ENCODE data around the gene ZNF217. TPM values are rescaled to one million over a fixed set of nuclear protein-coding genes. Genes with fewer than 3 reads are reported as not detected.
"Not testable (repeated sequence)": the region's sequence is repeated elsewhere in the genome, so short reads cannot be mapped to it uniquely, and the experiment has no call there.

The ZNF217 gene
- total and polyA plus RNA-seq, 9 of the 15 experiments (the other 6 are each of a cell fraction or from before 2014, with no cell fraction given): 3.0 to 41.8 (median 16.8) TPM

GRCh38 chr20:53555081-53555480 lies 38.6 kb downstream of the ZNF217 start:
- no TSS peak for BruUV-seq (replicated peaks)
- in situ Hi-C loops (cut with MboI) (loop anchor here (10.0 to 25.0 kb wide), 2 partner anchors 510 to 657 kb away; partner anchors contain the start of gene PFDN4), intact Hi-C loops (cut with micrococcal nuclease) (no loop called here)
- Histone ChIP-seq H3K79me2 (ENCODE audit: control insufficient read depth, insufficient read depth, low read length) (no peaks in the 10 kb centered on the region), H3K9me1 (ENCODE audit: control insufficient read depth, insufficient read depth, low read length) (no peaks in the 10 kb centered on the region), H3K4me3 (no peak overlapping the region), H2AFZ (ENCODE audit: low read depth, low read length) (no peak overlapping the region), H3K4me1 (replicated peaks in 1 of 2; ENCODE audit: control insufficient read depth in 2 of 2, insufficient read depth in 2 of 2, low read length in 2 of 2) (no peaks in the 10 kb centered on the region; a peak in 1 of 5 replicates), H3K27me3 (ENCODE audit: control insufficient read depth in 2 of 2, insufficient read depth in 2 of 2, low read length in 2 of 2) (no peaks in the 10 kb centered on the region), H3K27ac (ENCODE audit: extremely low read depth, low read depth, low read length) (no peak overlapping the region), H3K9ac (ENCODE audit: insufficient read depth in 1 of 2, low read depth in 2 of 2, low read length in 2 of 2) (no peak overlapping the region), H4K20me1 (replicated peaks; ENCODE audit: control insufficient read depth, insufficient read depth, low read length) (no peaks in the 10 kb centered on the region), H3K36me3 (ENCODE audit: control insufficient read depth, insufficient read depth, low read length) (no peaks in the 10 kb centered on the region), H3K4me2 (ENCODE audit: insufficient read depth, low read length) (no peak overlapping the region), H3K9me3 (replicated peaks; ENCODE audit: control insufficient read depth, insufficient read depth, low read depth, low read length) (no peaks in the 10 kb centered on the region)
- WGBS (ENCODE audit: insufficient coverage, low coverage, missing lambda C conversion rate): 27% methylated on average over 4 of the region's 4 CpGs
- DNase-seq (ENCODE audit: extremely low read depth in 1 of 4, low spot score in 3 of 4) (no peak), FAIRE-seq (no peak), ATAC-seq (no peak)
- TF ChIP-seq SAFB2 (IDR thresholded peaks at IDR 0.05; ENCODE audit: borderline replicate concordance, low read depth, low read length, severe bottlenecking) (no peak), CREB5 (CRISPR knock-in tag; IDR thresholded peaks at IDR 0.05) (no peak), ZNF232 (CRISPR knock-in tag; IDR thresholded peaks at IDR 0.05) (no peak), NFRKB (IDR thresholded peaks at IDR 0.05; ENCODE audit: low read depth) (no peak), FOXA1 (IDR thresholded peaks at IDR 0.05; ENCODE audit: borderline replicate concordance) (no peak)
- TF ChIP-seq, protein P1, sequence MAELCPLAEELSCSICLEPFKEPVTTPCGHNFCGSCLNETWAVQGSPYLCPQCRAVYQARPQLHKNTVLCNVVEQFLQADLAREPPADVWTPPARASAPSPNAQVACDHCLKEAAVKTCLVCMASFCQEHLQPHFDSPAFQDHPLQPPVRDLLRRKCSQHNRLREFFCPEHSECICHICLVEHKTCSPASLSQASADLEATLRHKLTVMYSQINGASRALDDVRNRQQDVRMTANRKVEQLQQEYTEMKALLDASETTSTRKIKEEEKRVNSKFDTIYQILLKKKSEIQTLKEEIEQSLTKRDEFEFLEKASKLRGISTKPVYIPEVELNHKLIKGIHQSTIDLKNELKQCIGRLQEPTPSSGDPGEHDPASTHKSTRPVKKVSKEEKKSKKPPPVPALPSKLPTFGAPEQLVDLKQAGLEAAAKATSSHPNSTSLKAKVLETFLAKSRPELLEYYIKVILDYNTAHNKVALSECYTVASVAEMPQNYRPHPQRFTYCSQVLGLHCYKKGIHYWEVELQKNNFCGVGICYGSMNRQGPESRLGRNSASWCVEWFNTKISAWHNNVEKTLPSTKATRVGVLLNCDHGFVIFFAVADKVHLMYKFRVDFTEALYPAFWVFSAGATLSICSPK (IDR thresholded peaks at IDR 0.05; ENCODE audit: borderline replicate concordance): no peak
- CTCF ChIA-PET (ENCODE audit: low intra/inter-chr PET ratio): no interaction called here
- POLR2A ChIA-PET: no interaction called here

DNA sequence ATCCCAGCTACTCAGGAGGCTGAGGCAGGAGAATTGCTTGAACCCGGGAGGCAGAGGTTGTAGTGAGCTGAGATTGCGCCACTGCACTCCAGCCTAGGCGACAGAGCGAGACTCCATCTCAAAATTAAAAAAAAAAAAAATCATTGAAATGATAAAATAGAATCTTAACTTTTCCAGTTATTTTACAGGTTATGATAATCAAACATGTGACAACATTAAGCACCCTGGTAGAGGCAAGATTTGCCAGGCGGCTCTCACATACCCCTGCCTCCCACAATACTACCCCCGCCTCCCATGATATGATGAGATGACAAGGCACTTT lies 41.1 kb downstream of the ZNF217 start:
- H3K4me3 ChIP-seq; FAIRE-seq; H3K9ac ChIP-seq (ENCODE audit: insufficient read depth in 1 of 2, low read depth in 2 of 2, low read length in 2 of 2); intact Hi-C loops (cut with micrococcal nuclease); CTCF ChIA-PET (ENCODE audit: low intra/inter-chr PET ratio); H2AFZ ChIP-seq (ENCODE audit: low read depth, low read length); H3K27ac ChIP-seq (ENCODE audit: extremely low read depth, low read depth, low read length); BruUV-seq (replicated peaks); H3K79me2 ChIP-seq (ENCODE audit: control insufficient read depth, insufficient read depth, low read length); H3K9me1 ChIP-seq (ENCODE audit: control insufficient read depth, insufficient read depth, low read length); H3K27me3 ChIP-seq (ENCODE audit: control insufficient read depth in 2 of 2, insufficient read depth in 2 of 2, low read length in 2 of 2); H3K4me1 ChIP-seq (replicated peaks in 1 of 2; ENCODE audit: control insufficient read depth in 2 of 2, insufficient read depth in 2 of 2, low read length in 2 of 2); DNase-seq (ENCODE audit: extremely low read depth in 1 of 4, low spot score in 3 of 4); H3K36me3 ChIP-seq (ENCODE audit: control insufficient read depth, insufficient read depth, low read length); H3K9me3 ChIP-seq (replicated peaks; ENCODE audit: control insufficient read depth, insufficient read depth, low read depth, low read length); H4K20me1 ChIP-seq (replicated peaks; ENCODE audit: control insufficient read depth, insufficient read depth, low read length); H3K4me2 ChIP-seq (ENCODE audit: insufficient read depth, low read length); ATAC-seq: not testable (repeated sequence)
- in situ Hi-C loops (cut with MboI): loop anchor here (5.0 to 25.0 kb wide), 3 partner anchors 140 to 660 kb away; partner anchors contain the start of gene PFDN4
- WGBS (ENCODE audit: insufficient coverage, low coverage, missing lambda C conversion rate): 68% methylated on average over 6 of the region's 6 CpGs
- POLR2A ChIA-PET: interaction anchor here (0.6 to 0.7 kb wide), 2 partner anchors 10 to 412 kb away, joined by 3 read pairs; no protein-coding TSS in a partner anchor
